Mesendoderm (in vitro differentiated cells): Measurements from ENCODE around the gene MAP4.
"Not testable (repeated sequence)": the region's sequence is repeated elsewhere in the genome, so short reads cannot be mapped to it uniquely, and the experiment has no call there.

Source experiments
- DNase-seq: peaks from one replicate; pipeline ENCODE4 v3.0.0; 2013
- H2AK5ac ChIP-seq: 2 replicates; pipeline ENCODE4 v1.6.1; 2013; ENCODE audit warnings: low read length, inconsistent platforms
- H2BK120ac ChIP-seq: 2 replicates; pipeline ENCODE4 v1.6.1; 2013; ENCODE audit warnings: low read depth, mild to moderate bottlenecking, low read length, moderate library complexity, mixed read lengths
- H2BK15ac ChIP-seq: replicated peaks from 2 replicates; pipeline ENCODE4 v1.6.1; 2013; ENCODE audit warnings: low read depth, mild to moderate bottlenecking, moderate library complexity
- H2BK5ac ChIP-seq: 2 replicates; pipeline ENCODE4 v1.6.1; 2013; ENCODE audit warnings: low read length, inconsistent platforms
- H3K18ac ChIP-seq: 2 replicates; pipeline ENCODE4 v1.6.1; 2013; ENCODE audit warnings: mild to moderate bottlenecking, low read length, mixed read lengths
- H3K23ac ChIP-seq: one replicate; pipeline ENCODE4 v1.6.1; 2013; ENCODE audit warnings: low read length
- H3K27ac ChIP-seq: 2 replicates; pipeline ENCODE4 v1.5.1; 2013; ENCODE audit warnings: low read depth, mild to moderate bottlenecking, inconsistent platforms, low read length, moderate library complexity
- H3K27me3 ChIP-seq: 2 replicates; pipeline ENCODE4 v1.6.1; 2013; ENCODE audit warnings: low read length, control low read depth, mild to moderate bottlenecking, inconsistent platforms; ENCODE audit not compliant: insufficient read depth, poor library complexity
- H3K36me3 ChIP-seq: 2 replicates; pipeline ENCODE4 v1.6.1; 2013; ENCODE audit warnings: low read length, inconsistent platforms; ENCODE audit not compliant: control insufficient read depth, insufficient read depth
- H3K4ac ChIP-seq: one replicate; pipeline ENCODE4 v1.6.1; 2013; ENCODE audit warnings: low read depth, mild to moderate bottlenecking, low read length, moderate library complexity
- H3K4me1 ChIP-seq: 2 replicates; pipeline ENCODE4 v1.6.1; 2013; ENCODE audit warnings: low read depth, low read length, inconsistent platforms; ENCODE audit not compliant: control insufficient read depth
- H3K4me2 ChIP-seq: 2 replicates; pipeline ENCODE4 v1.6.1; 2013; ENCODE audit warnings: low read length
- H3K4me3 ChIP-seq: 2 replicates; pipeline ENCODE4 v1.5.1; 2013; ENCODE audit warnings: mild to moderate bottlenecking, low read length
- H3K56ac ChIP-seq: one replicate; pipeline ENCODE4 v1.6.1; 2013; ENCODE audit warnings: low read length
- H3K79me1 ChIP-seq: 2 replicates; pipeline ENCODE4 v1.6.1; 2013; ENCODE audit warnings: low read length, inconsistent platforms
- H3K79me2 ChIP-seq: 2 replicates; pipeline ENCODE4 v1.6.1; 2013; ENCODE audit warnings: mild to moderate bottlenecking, low read length; ENCODE audit not compliant: control insufficient read depth, insufficient read depth
- H3K9ac ChIP-seq: 2 replicates; pipeline ENCODE4 v1.6.1; 2013; ENCODE audit warnings: low read length, inconsistent platforms
- H4K5ac ChIP-seq: one replicate; pipeline ENCODE4 v1.6.1; 2013; ENCODE audit warnings: low read length
- H4K8ac ChIP-seq: one replicate; pipeline ENCODE4 v1.6.1; 2013; ENCODE audit warnings: low read depth, mild to moderate bottlenecking, control low read depth, low read length, moderate library complexity
- WGBS: extraction: QIAGEN DNeasy Blood & Tissue Kit; methylation state at CpG from one replicate; pipeline ENCODE4 v1.1.7; 2013; ENCODE audit warnings: low lambda C conversion rate, missing lambda C conversion rate; ENCODE audit not compliant: insufficient coverage; ENCODE audit errors: extremely low coverage; 5-methylcytosine and 5-hydroxymethylcytosine counted together

Gene MAP4

GRCh38 chr3:47829482-47829881 lies 186.7 kb downstream of the MAP4 start:
- H4K8ac ChIP-seq, H3K4me3 ChIP-seq, H4K5ac ChIP-seq, H2AK5ac ChIP-seq, H2BK120ac ChIP-seq, H2BK15ac ChIP-seq, H3K4me2 ChIP-seq, H3K27ac ChIP-seq, DNase-seq, H3K18ac ChIP-seq, H3K56ac ChIP-seq, H3K4me1 ChIP-seq, H3K4ac ChIP-seq, H2BK5ac ChIP-seq, H3K9ac ChIP-seq, H3K27me3 ChIP-seq, H3K23ac ChIP-seq: not testable (repeated sequence)
- peaks cover 13% of the 10 kb centered on the region for H3K79me1 ChIP-seq
- H3K79me2 ChIP-seq: peaks cover 21% of the 10 kb centered on the region
- peaks cover 19% of the 10 kb centered on the region for H3K36me3 ChIP-seq
- WGBS: no CpG with 5 or more reads among the region's 9 CpGs

- peak overlapping the region; percentile 96 for H3K56ac ChIP-seq
- H2BK15ac ChIP-seq: no peak overlapping the region
- peak overlapping the region; percentile 99 for H3K4me3 ChIP-seq
- H4K5ac ChIP-seq: no peak overlapping the region
- no peaks in the 10 kb centered on the region for H3K27me3 ChIP-seq
- H4K8ac ChIP-seq: no peak overlapping the region
- no peak for DNase-seq
- peak overlapping the region; percentile 26 for H3K4ac ChIP-seq
- H3K9ac ChIP-seq: peak overlapping the region; percentile 95
- H2AK5ac ChIP-seq: no peak overlapping the region
- peaks cover 13% of the 10 kb centered on the region for H3K79me1 ChIP-seq
- H2BK120ac ChIP-seq: no peak overlapping the region
- no peak overlapping the region for H3K18ac ChIP-seq
- WGBS: no CpG with 5 or more reads among the region's 7 CpGs
- H3K4me1 ChIP-seq: peaks cover 5% of the 10 kb centered on the region
- H3K36me3 ChIP-seq: peaks cover 10% of the 10 kb centered on the region
- no peak overlapping the region for H2BK5ac ChIP-seq
- H3K79me2 ChIP-seq: peaks cover 21% of the 10 kb centered on the region
- no peak overlapping the region for H3K27ac ChIP-seq
- H3K4me2 ChIP-seq: peak overlapping the region; percentile 93
- no peak overlapping the region for H3K23ac ChIP-seq
These were observed 190.6 kb downstream of the MAP4 start for GRCh38 chr3:47825590-47825989.

GRCh38 chr3:47824541-47825473 lies 191.4 kb downstream of the MAP4 start:
- Histone ChIP-seq H2BK120ac (no peak overlapping the region), H3K4me1 (peaks cover 5% of the 10 kb centered on the region), H3K4me3 (peak overlapping the region; percentile 99), H3K4me2 (peak overlapping the region; percentile 93), H3K56ac (peak overlapping the region; percentile 96), H3K4ac (peak overlapping the region; percentile 26), H4K8ac (no peak overlapping the region), H3K79me1 (peaks cover 13% of the 10 kb centered on the region), H2BK15ac (no peak overlapping the region), H3K27me3 (no peaks in the 10 kb centered on the region), H3K23ac (no peak overlapping the region), H4K5ac (no peak overlapping the region), H3K27ac (peak overlapping the region; percentile 49), H2BK5ac (no peak overlapping the region), H3K36me3 (peaks cover 10% of the 10 kb centered on the region), H2AK5ac (no peak overlapping the region), H3K79me2 (peaks cover 21% of the 10 kb centered on the region), H3K18ac (peak overlapping the region; percentile 85), H3K9ac (peak overlapping the region; percentile 95)
- no CpG with 5 or more reads among the region's 77 CpGs for WGBS
- DNase-seq: peak; percentile 94

DNA sequence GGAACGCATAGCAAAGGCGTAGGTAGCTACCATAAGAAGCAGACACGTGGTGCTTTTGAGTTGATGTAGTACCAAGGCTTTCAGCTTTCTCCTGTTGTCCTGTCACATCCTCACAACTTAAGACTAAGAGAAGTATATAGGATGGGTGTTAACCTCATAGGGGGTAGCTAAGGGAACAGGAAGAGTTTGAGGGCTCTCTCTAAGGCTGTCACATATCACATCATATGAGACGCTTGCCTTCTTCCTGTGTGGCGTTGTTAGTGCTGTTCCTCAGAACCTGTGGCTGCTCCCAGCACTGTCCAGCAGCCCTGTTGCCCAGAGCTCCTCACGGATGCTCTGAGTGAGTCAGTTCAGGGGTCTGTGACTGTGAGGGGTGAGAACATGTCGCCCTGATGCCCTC lies 198.6 kb downstream of the MAP4 start:
- H3K4me1 ChIP-seq: no peaks in the 10 kb centered on the region
- no peak overlapping the region for H3K27ac ChIP-seq
- H3K36me3 ChIP-seq: no peaks in the 10 kb centered on the region
- no peak overlapping the region for H2BK5ac ChIP-seq
- no peak overlapping the region for H3K4me3 ChIP-seq
- H3K18ac ChIP-seq: no peak overlapping the region
- H3K4ac ChIP-seq: no peak overlapping the region
- H3K79me2 ChIP-seq: no peaks in the 10 kb centered on the region
- no peak overlapping the region for H2BK15ac ChIP-seq
- no peak overlapping the region for H3K23ac ChIP-seq
- DNase-seq: no peak
- no peak overlapping the region for H4K5ac ChIP-seq
- no peak overlapping the region for H2BK120ac ChIP-seq
- no peak overlapping the region for H2AK5ac ChIP-seq
- H3K9ac ChIP-seq: no peak overlapping the region
- no peaks in the 10 kb centered on the region for H3K27me3 ChIP-seq
- no peak overlapping the region for H4K8ac ChIP-seq
- H3K4me2 ChIP-seq: no peak overlapping the region
- no CpG with 5 or more reads among the region's 7 CpGs for WGBS
- no peak overlapping the region for H3K56ac ChIP-seq
- H3K79me1 ChIP-seq: no peaks in the 10 kb centered on the region

- H2AK5ac ChIP-seq: no peak overlapping the region
- H3K36me3 ChIP-seq: no peaks in the 10 kb centered on the region
- H2BK15ac ChIP-seq: no peak overlapping the region
These were observed 202.6 kb downstream of the MAP4 start for GRCh38 chr3:47813551-47814177.

More at GRCh38 chr3:47813551-47814177, 202.6 kb downstream of the MAP4 start:
- no CpG with 5 or more reads among the region's 8 CpGs for WGBS
- H2BK5ac ChIP-seq: no peak overlapping the region
- H4K5ac ChIP-seq: no peak overlapping the region
- no peaks in the 10 kb centered on the region for H3K27me3 ChIP-seq
- no peak overlapping the region for H3K56ac ChIP-seq
- no peak for DNase-seq
- H3K18ac ChIP-seq: no peak overlapping the region
- no peak overlapping the region for H3K4me2 ChIP-seq
- H3K79me2 ChIP-seq: no peaks in the 10 kb centered on the region
- H3K4me3 ChIP-seq: no peak overlapping the region
- H3K79me1 ChIP-seq: no peaks in the 10 kb centered on the region
- no peak overlapping the region for H3K23ac ChIP-seq
- no peak overlapping the region for H4K8ac ChIP-seq
- no peak overlapping the region for H3K27ac ChIP-seq
- no peaks in the 10 kb centered on the region for H3K4me1 ChIP-seq
- no peak overlapping the region for H2BK120ac ChIP-seq
- no peak overlapping the region for H3K4ac ChIP-seq
- H3K9ac ChIP-seq: no peak overlapping the region
